DND-41 (cell line): ENCODE results near the gene PDZRN3.

Experiments used
- CTCF ChIP-seq: IDR thresholded peaks from 2 replicates; pipeline ENCODE4 v1.5.1; 2012; ENCODE audit warnings: borderline replicate concordance, low read length, moderate library complexity, mild to moderate bottlenecking; ENCODE audit not compliant: poor library complexity, severe bottlenecking; ENCODE audit errors: extremely low read depth
- EZH2 ChIP-seq: IDR thresholded peaks from 3 replicates; pipeline ENCODE4 v1.6.1; 2012; ENCODE audit warnings: borderline replicate concordance, low read depth, mild to moderate bottlenecking, moderate library complexity, low read length, inconsistent platforms; ENCODE audit not compliant: severe bottlenecking

- TF ChIP-seq CTCF (no peak), EZH2 (no peak)
Measured at GRCh38 chr3:73435055-73435454, 189.7 kb downstream of the PDZRN3 start.
